ENCODE data around the gene TMEM238.

The TMEM238 gene

GRCh38 chr19:55365245-55365644 lies 18.8 kb downstream of the TMEM238 start:
- H3K36me3 ChIP-seq (ENCODE audit: control insufficient read depth, insufficient read depth, low read length): no peaks in the 10 kb centered on the region
- no peak overlapping the region for H3K4me3 ChIP-seq (ENCODE audit: low read depth, low read length)
- no peaks in the 10 kb centered on the region for H3K9me3 ChIP-seq (ENCODE audit: control insufficient read depth, insufficient read depth, low read depth, low read length)
- no peak overlapping the region for H3K9ac ChIP-seq (ENCODE audit: low read length)
- peaks cover 20% of the 10 kb centered on the region for H3K4me1 ChIP-seq (ENCODE audit: control insufficient read depth, insufficient read depth, low read length)
- peaks cover 22% of the 10 kb centered on the region for H3K27me3 ChIP-seq (ENCODE audit: control insufficient read depth, insufficient read depth, low read length)
- H3K27ac ChIP-seq (ENCODE audit: low read depth, low read length): no peak overlapping the region

DNA sequence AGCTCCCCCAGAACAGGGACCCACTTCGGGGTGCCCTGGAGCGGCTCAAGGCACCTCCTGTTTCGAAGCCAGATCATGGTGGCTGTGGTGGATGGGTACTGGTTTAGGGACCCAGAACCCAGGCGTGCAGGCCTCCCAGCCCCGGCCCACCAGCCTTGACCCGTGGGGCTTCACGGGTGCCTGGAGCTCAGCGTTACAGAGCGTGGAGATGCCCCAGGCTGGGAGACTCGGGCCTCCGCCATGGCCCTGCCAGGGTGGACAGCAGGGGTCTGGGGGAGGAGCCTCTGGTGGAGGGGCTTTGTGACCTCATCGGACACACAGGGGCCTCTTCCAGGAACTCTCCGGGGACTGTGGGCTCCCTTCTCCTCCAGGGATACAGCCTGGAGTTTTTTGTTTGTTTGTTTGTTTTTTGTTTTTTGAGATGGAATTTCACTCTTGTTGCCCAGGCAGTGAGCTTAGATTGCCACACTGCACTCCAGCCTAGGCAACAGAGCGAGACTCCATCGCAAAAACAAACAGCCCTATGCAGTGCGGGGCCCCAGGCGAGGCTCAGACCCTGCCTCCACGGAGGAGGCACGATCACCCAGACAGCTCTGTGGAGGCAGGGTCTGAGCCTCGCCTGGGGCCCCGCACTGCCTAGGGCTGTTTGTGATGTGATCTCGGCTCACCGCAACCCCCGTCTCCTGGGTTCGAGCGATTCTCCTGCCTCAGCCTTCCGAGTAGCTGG lies 20.9 kb downstream of the TMEM238 start, which contains the start of gene GARIN5B:
GARIN5B (minus strand) TSS at position 271 of the 727 bp plus-strand sequence; CDS start at position 77, 194 bp downstream.
- Histone ChIP-seq H3K9me3 (ENCODE audit: control insufficient read depth, insufficient read depth, low read depth, low read length) (no peaks in the 10 kb centered on the region), H3K9ac (ENCODE audit: low read length) (peak within 1 kb of the TSS; percentile 5), H3K4me1 (ENCODE audit: control insufficient read depth, insufficient read depth, low read length) (peaks cover 12% of the 10 kb centered on the region), H3K4me3 (ENCODE audit: low read depth, low read length) (no peak within 1 kb of the TSS), H3K27ac (ENCODE audit: low read depth, low read length) (no peak within 1 kb of the TSS), H3K36me3 (ENCODE audit: control insufficient read depth, insufficient read depth, low read length) (no peaks in the 10 kb centered on the region), H3K27me3 (ENCODE audit: control insufficient read depth, insufficient read depth, low read length) (peaks cover 14% of the 10 kb centered on the region)

- Histone ChIP-seq H3K4me1 (ENCODE audit: control insufficient read depth, insufficient read depth, low read length) (peaks cover 12% of the 10 kb centered on the region), H3K9ac (ENCODE audit: low read length) (peak overlapping the region; percentile 5), H3K9me3 (ENCODE audit: control insufficient read depth, insufficient read depth, low read depth, low read length) (no peaks in the 10 kb centered on the region), H3K4me3 (ENCODE audit: low read depth, low read length) (no peak overlapping the region), H3K27ac (ENCODE audit: low read depth, low read length) (no peak overlapping the region), H3K36me3 (ENCODE audit: control insufficient read depth, insufficient read depth, low read length) (no peaks in the 10 kb centered on the region), H3K27me3 (ENCODE audit: control insufficient read depth, insufficient read depth, low read length) (peaks cover 14% of the 10 kb centered on the region)
Observed at GRCh38 chr19:55362174-55362989, 21.7 kb downstream of the TMEM238 start.

GRCh38 chr19:55360902-55361301 lies 23.2 kb downstream of the TMEM238 start:
- Histone ChIP-seq H3K36me3 (ENCODE audit: control insufficient read depth, insufficient read depth, low read length) (no peaks in the 10 kb centered on the region), H3K27me3 (ENCODE audit: control insufficient read depth, insufficient read depth, low read length) (peaks cover 29% of the 10 kb centered on the region)

DNA sequence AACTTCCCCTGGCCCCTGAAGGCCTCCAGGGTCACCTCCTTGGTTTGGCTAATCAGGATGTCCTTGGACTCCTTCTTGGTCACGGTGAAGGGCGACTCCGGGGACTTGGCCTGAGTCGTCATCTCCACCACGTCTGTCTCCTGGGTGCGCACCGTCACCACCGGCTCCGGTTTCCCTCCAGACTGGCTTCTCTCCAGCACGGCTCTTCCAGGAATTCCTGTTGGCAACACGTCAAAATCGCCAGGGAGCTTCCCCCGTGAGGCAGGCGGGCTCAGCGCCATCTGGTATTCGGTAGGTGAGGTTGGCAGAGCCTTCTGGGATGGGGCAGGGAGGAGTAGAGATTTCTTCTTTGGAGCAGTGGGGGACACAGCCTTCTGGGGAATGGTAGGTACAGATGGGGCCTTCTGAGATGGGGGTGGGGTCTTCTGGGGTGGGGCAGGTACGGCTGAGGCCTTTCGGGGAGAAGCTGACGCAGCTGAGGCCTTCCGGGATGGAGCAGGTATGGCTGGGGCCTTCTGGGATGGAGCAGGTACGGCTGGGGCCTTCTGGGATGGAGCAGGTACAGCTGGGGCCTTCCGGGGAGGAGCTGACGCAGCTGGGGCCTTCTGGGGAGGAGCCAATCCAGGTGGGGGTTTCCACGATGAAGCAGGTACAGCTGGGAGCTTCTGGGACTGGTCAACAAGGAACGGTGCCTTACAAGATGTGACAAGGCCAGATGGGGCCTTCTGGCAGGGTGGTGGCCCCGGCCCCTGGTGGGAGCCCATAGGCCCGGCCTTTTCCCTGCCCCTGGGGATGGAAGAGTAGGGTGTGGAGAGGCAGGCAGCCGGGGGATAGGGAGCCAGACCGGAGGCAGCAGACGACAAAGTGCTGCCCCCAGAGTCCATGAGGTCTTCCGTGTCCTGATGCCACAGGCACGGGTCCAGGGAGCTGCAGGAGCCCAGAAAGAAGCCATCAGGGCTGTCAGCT lies 24.9 kb downstream of the TMEM238 start:
- Histone ChIP-seq H3K27me3 (ENCODE audit: control insufficient read depth, insufficient read depth, low read length) (peaks cover 44% of the 10 kb centered on the region), H3K4me3 (ENCODE audit: low read depth, low read length) (no peak overlapping the region), H3K27ac (ENCODE audit: low read depth, low read length) (no peak overlapping the region), H3K36me3 (ENCODE audit: control insufficient read depth, insufficient read depth, low read length) (no peaks in the 10 kb centered on the region), H3K9ac (ENCODE audit: low read length) (no peak overlapping the region), H3K4me1 (ENCODE audit: control insufficient read depth, insufficient read depth, low read length) (peaks cover 10% of the 10 kb centered on the region), H3K9me3 (ENCODE audit: control insufficient read depth, insufficient read depth, low read depth, low read length) (no peaks in the 10 kb centered on the region)

More at GRCh38 chr19:55360902-55361301, 23.2 kb downstream of the TMEM238 start:
- H3K9ac ChIP-seq (ENCODE audit: low read length): no peak overlapping the region
- H3K9me3 ChIP-seq (ENCODE audit: control insufficient read depth, insufficient read depth, low read depth, low read length): no peaks in the 10 kb centered on the region
- H3K4me1 ChIP-seq (ENCODE audit: control insufficient read depth, insufficient read depth, low read length): peaks cover 10% of the 10 kb centered on the region
- no peak overlapping the region for H3K4me3 ChIP-seq (ENCODE audit: low read depth, low read length)
- no peak overlapping the region for H3K27ac ChIP-seq (ENCODE audit: low read depth, low read length)

- Histone ChIP-seq H3K27me3 (ENCODE audit: control insufficient read depth, insufficient read depth, low read length) (peaks cover 51% of the 10 kb centered on the region), H3K9ac (ENCODE audit: low read length) (no peak overlapping the region), H3K9me3 (ENCODE audit: control insufficient read depth, insufficient read depth, low read depth, low read length) (no peaks in the 10 kb centered on the region), H3K36me3 (ENCODE audit: control insufficient read depth, insufficient read depth, low read length) (no peaks in the 10 kb centered on the region), H3K4me3 (ENCODE audit: low read depth, low read length) (no peak overlapping the region), H3K4me1 (ENCODE audit: control insufficient read depth, insufficient read depth, low read length) (peaks cover 12% of the 10 kb centered on the region), H3K27ac (ENCODE audit: low read depth, low read length) (no peak overlapping the region)
Observed at GRCh38 chr19:55358493-55358892, 25.6 kb downstream of the TMEM238 start.

DNA sequence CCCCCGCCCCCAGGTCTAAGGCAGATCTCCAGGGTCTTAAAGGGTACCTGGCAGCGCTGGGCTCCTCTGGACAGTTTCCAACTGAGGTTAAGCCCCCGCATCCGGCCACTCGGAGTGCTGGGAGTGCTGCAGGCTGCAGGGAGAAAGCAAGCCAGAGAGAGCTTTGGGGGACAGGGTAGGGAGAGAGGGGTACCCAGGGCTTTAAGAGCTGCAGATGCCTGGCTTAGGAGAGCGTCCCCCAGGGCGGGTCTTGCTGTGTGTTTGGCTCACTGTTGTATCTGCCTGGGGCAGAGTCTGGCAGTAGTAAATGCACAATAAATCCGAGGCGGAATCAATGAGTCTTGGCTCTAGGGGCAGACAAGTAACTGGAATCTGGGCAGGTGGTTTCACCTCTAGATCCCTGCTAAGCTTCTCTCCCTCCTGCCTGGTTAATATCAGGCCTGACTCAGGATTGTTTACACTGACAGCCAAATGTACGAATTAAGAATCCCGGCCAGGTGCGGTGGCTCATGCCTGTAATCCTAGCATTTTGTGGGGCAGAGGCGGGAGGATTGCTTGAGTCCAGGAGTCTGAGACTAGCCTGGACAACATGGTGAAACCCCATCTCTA lies 28.8 kb downstream of the TMEM238 start:
- Histone ChIP-seq H3K4me3 (ENCODE audit: low read depth, low read length) (peak overlapping the region; percentile 30; the same call in 1 of the 2 replicates), H3K9me3 (ENCODE audit: control insufficient read depth, insufficient read depth, low read depth, low read length) (no peaks in the 10 kb centered on the region), H3K36me3 (ENCODE audit: control insufficient read depth, insufficient read depth, low read length) (no peaks in the 10 kb centered on the region), H3K27ac (ENCODE audit: low read depth, low read length) (no peak overlapping the region), H3K9ac (ENCODE audit: low read length) (no peak overlapping the region), H3K4me1 (ENCODE audit: control insufficient read depth, insufficient read depth, low read length) (peaks cover 16% of the 10 kb centered on the region), H3K27me3 (ENCODE audit: control insufficient read depth, insufficient read depth, low read length) (peaks cover 82% of the 10 kb centered on the region)

DNA sequence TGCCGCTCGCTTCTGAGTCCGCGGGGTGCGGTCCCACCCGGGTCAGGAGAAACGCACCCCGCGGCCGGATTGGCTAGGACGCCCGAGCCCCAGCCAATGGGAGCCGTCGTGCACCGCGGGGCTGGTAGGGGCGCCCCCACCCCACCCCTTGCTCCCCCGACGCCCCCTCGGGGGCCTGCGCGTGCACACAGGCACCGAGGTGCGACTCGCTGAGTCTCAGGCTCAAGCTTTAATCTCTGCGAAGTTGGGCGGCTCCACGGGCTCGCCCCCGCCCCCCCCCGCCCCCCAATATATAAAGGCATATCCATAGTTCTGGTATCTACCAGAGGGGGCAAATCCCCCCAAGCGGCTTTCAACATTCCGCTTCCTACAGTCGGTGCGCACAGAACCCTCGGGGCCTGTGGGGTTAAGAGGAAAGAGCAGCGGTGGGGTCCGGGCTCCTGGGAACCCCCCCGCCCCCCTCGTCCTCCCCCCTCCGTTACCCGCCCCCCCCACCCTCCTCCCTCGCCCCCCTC lies 29.3 kb downstream of the TMEM238 start, which contains the start of gene COX6B2:
COX6B2 (minus strand) TSS at position 22 of the 515 bp plus-strand sequence. CDS start 198 bp downstream, outside the sequence.
- peaks cover 20% of the 10 kb centered on the region for H3K4me1 ChIP-seq (ENCODE audit: control insufficient read depth, insufficient read depth, low read length)
- no peak within 1 kb of the TSS for H3K27ac ChIP-seq (ENCODE audit: low read depth, low read length)
- H3K27me3 ChIP-seq (ENCODE audit: control insufficient read depth, insufficient read depth, low read length): peaks cover 82% of the 10 kb centered on the region

GRCh38 chr19:55353803-55354697 lies 30.0 kb downstream of the TMEM238 start:
- Histone ChIP-seq H3K27me3 (ENCODE audit: control insufficient read depth, insufficient read depth, low read length) (peaks cover 81% of the 10 kb centered on the region), H3K9me3 (ENCODE audit: control insufficient read depth, insufficient read depth, low read depth, low read length) (no peaks in the 10 kb centered on the region), H3K27ac (ENCODE audit: low read depth, low read length) (no peak overlapping the region), H3K9ac (ENCODE audit: low read length) (peak overlapping the region; percentile 40), H3K4me3 (ENCODE audit: low read depth, low read length) (peak overlapping the region; percentile 71), H3K36me3 (ENCODE audit: control insufficient read depth, insufficient read depth, low read length) (no peaks in the 10 kb centered on the region), H3K4me1 (ENCODE audit: control insufficient read depth, insufficient read depth, low read length) (peaks cover 26% of the 10 kb centered on the region)

More for the DNA sequence above, 29.3 kb downstream of the TMEM238 start, which contains the start of gene COX6B2:
- H3K9me3 ChIP-seq (ENCODE audit: control insufficient read depth, insufficient read depth, low read depth, low read length): no peaks in the 10 kb centered on the region
- peak within 1 kb of the TSS; percentile 71 for H3K4me3 ChIP-seq (ENCODE audit: low read depth, low read length)
- peak within 1 kb of the TSS; percentile 40 for H3K9ac ChIP-seq (ENCODE audit: low read length)
- H3K36me3 ChIP-seq (ENCODE audit: control insufficient read depth, insufficient read depth, low read length): no peaks in the 10 kb centered on the region

Measured in HUES6 (cell line).